Breast epithelium (tissue), 4 donors: ENCODE measurements around the gene IQUB. TPM values are rescaled to one million over a fixed set of nuclear protein-coding genes. Genes with fewer than 3 reads are reported as not detected.

Experiments used
- DNase-seq, 2 donors: peaks; one replicate each; pipeline ENCODE4 v3.0.0-alpha.2; 2019; ENCODE audit warnings: low spot score in 2 of 2
- H3K27ac ChIP-seq, 2 donors: fragments of 200-600 bp; sonication (generic) in 1 of 2; one replicate each; pipeline ENCODE4 v1.5.1; 2016 to 2019; ENCODE audit warnings: mild to moderate bottlenecking in 1 of 2
- H3K27me3 ChIP-seq, 2 donors: fragments of 200-600 bp; sonication (generic) in 1 of 2; one replicate each; pipeline versions ENCODE4 v1.5.1 to v1.6.0; 2017 to 2019; ENCODE audit warnings: control low read depth in 1 of 2, mild to moderate bottlenecking in 1 of 2
- H3K36me3 ChIP-seq: fragments of 200-600 bp; one replicate; pipeline ENCODE4 v1.5.1; 2019
- H3K4me1 ChIP-seq, 2 donors: fragments of 200-600 bp; sonication (generic); one replicate each; pipeline ENCODE4 v1.5.1; 2016 to 2019; ENCODE audit warnings: control low read depth in 1 of 2
- H3K4me3 ChIP-seq, 3 donors: fragments of 200-600 bp; sonication (generic); 1 replicate in 2 of 3; 2 replicates in 1 of 3; pipeline ENCODE4 v1.5.1; 2016 to 2019; ENCODE audit warnings: mild to moderate bottlenecking in 3 of 3, moderate library complexity in 2 of 3
- H3K9me3 ChIP-seq, 2 donors: fragments of 200-600 bp; sonication (generic) in 1 of 2; one replicate each; pipeline ENCODE4 v1.5.1; 2016 to 2019; ENCODE audit warnings: control low read depth in 1 of 2
- CTCF ChIP-seq, 3 donors: fragments of 450-650 bp; IDR thresholded peaks; one replicate each; pipeline ENCODE4 v1.5.1; 2016 to 2017; ENCODE audit warnings: antibody characterized with exemption in 3 of 3, mild to moderate bottlenecking in 3 of 3, moderate library complexity in 3 of 3
- POLR2A ChIP-seq: fragments of 450-650 bp; IDR thresholded peaks from one replicate; pipeline ENCODE4 v1.6.1; 2016; ENCODE audit warnings: antibody characterized with exemption, mild to moderate bottlenecking, moderate library complexity
- POLR2AphosphoS5 ChIP-seq, 3 donors: sonication (generic); formaldehyde crosslinking; IDR thresholded peaks; one replicate each; pipeline ENCODE4 v1.6.1; 2017; ENCODE audit warnings: antibody characterized with exemption in 3 of 3
- intact Hi-C: fragments of 100-400 bp; cut with DNase I; formaldehyde crosslinking; loops from one replicate; pipeline ENCODE4 v1.15.1; 2023; ENCODE audit warnings: low total_unique reads
- total RNA-seq, 3 donors: library from RNA; depleted of rRNA; stranded (reverse); fragments of >200 nt; gene quantifications; one replicate each; pipeline ENCODE4 v1.1.0, GENCODE V29; 2016

The IQUB gene
- total RNA-seq, 3 donors from 2014 or later = 0.32 to 8.2 (median 3.3) TPM

- no peaks in the 10 kb centered on the region for H3K27me3 ChIP-seq
- H3K27ac ChIP-seq = no peak overlapping the region
- no peaks in the 10 kb centered on the region for H3K9me3 ChIP-seq
- no peak for TF ChIP-seq CTCF (IDR thresholded peaks at IDR 0.05)
- no peak for TF ChIP-seq POLR2AphosphoS5 (IDR thresholded peaks at IDR 0.05)
- TF ChIP-seq POLR2A = no peak
- intact Hi-C loops = no loop called here
- no peak overlapping the region for H3K4me3 ChIP-seq
- no peaks in the 10 kb centered on the region for H3K36me3 ChIP-seq
- DNase-seq = no peak
- no peaks in the 10 kb centered on the region for H3K4me1 ChIP-seq
Observed at GRCh38 chr7:123522066-123522465, 12.3 kb downstream of the IQUB start.

- Histone ChIP-seq H3K4me3 (no peak overlapping the region), H3K36me3 (no peaks in the 10 kb centered on the region), H3K4me1 (no peaks in the 10 kb centered on the region), H3K27me3 (no peaks in the 10 kb centered on the region), H3K27ac (no peak overlapping the region), H3K9me3 (peaks cover 0 to 7% of the 10 kb centered on the region in 2 donors)
- no peak for DNase-seq
- TF ChIP-seq POLR2AphosphoS5 (IDR thresholded peaks at IDR 0.05) = no peak
- no peak for TF ChIP-seq CTCF (IDR thresholded peaks at IDR 0.05)
- TF ChIP-seq POLR2A = no peak
- intact Hi-C loops = no loop called here
Observed at GRCh38 chr7:123505221-123505620, 29.2 kb downstream of the IQUB start.

- Histone ChIP-seq H3K27ac (no peak overlapping the region), H3K27me3 (no peaks in the 10 kb centered on the region), H3K4me3 (no peak overlapping the region), H3K4me1 (no peaks in the 10 kb centered on the region), H3K36me3 (no peaks in the 10 kb centered on the region), H3K9me3 (peaks cover 0 to 7% of the 10 kb centered on the region in 2 donors)
- intact Hi-C loops = no loop called here
- TF ChIP-seq POLR2AphosphoS5 (IDR thresholded peaks at IDR 0.05) = no peak
- no peak for TF ChIP-seq POLR2A
- no peak for DNase-seq
Observed at GRCh38 chr7:123502201-123502600, 32.2 kb downstream of the IQUB start.

GRCh38 chr7:123500878-123501489 lies 33.4 kb downstream of the IQUB start:
- H3K36me3 ChIP-seq = no peaks in the 10 kb centered on the region
- H3K9me3 ChIP-seq = peaks cover 0 to 7% of the 10 kb centered on the region in 2 donors
- H3K27me3 ChIP-seq = no peaks in the 10 kb centered on the region
- intact Hi-C loops = no loop called here
- no peak for DNase-seq
- H3K27ac ChIP-seq = no peak overlapping the region
- no peak overlapping the region for H3K4me3 ChIP-seq
- no peaks in the 10 kb centered on the region for H3K4me1 ChIP-seq
- no peak for TF ChIP-seq CTCF (IDR thresholded peaks at IDR 0.05)

GRCh38 chr7:123499211-123499970 lies 35.0 kb downstream of the IQUB start:
- TF ChIP-seq CTCF (IDR thresholded peaks at IDR 0.05) = no peak
- no peak for TF ChIP-seq POLR2AphosphoS5 (IDR thresholded peaks at IDR 0.05)
- TF ChIP-seq POLR2A = no peak
- H3K27ac ChIP-seq = no peak overlapping the region
- H3K36me3 ChIP-seq = no peaks in the 10 kb centered on the region
- H3K27me3 ChIP-seq = no peaks in the 10 kb centered on the region
- no peaks in the 10 kb centered on the region for H3K4me1 ChIP-seq
- DNase-seq = no peak
- intact Hi-C loops = no loop called here
- H3K4me3 ChIP-seq = no peak overlapping the region
- H3K9me3 ChIP-seq = no peaks in the 10 kb centered on the region
